A549 treated with DMSO at 1 μM for 4 hours (cell line): ENCODE results near the gene TMA7. TPM values are rescaled to one million over a fixed set of nuclear protein-coding genes. Genes with fewer than 3 reads are reported as not detected.

Experiments used
- total RNA-seq: library from RNA; stranded (reverse); fragments of 200-300 nt; extraction: Qiagen RNA extraction; gene quantifications from 5 replicates; pipeline ENCODE4 v1.2.3, GENCODE V29; 2022; ENCODE audit warnings: low read depth

TMA7 gene
- 277 to 368 TPM (median 288 TPM) in 5 replicates for total RNA-seq

GRCh38 chr3:48439820-48440589 is at the start of gene TMA7, which contains the start of gene CCDC51:
TMA7 (plus strand) TSS chr3:48440257; CDS start chr3:48440297, 40 bp downstream.
CCDC51 (minus strand) TSS chr3:48440119; CDS start chr3:48435128, 4,991 bp downstream.

GRCh38 chr3:48429960-48430707 is 9.9 kb upstream of the TMA7 start, which contains the start of gene PLXNB1:
PLXNB1 (minus strand) TSS chr3:48430086; CDS start chr3:48424611, 5,475 bp downstream.

GRCh38 chr3:48446425-48447193 is 6.6 kb downstream of the TMA7 start, which contains the start of gene ATRIP:
ATRIP (plus strand) TSS chr3:48446737; CDS start chr3:48446846, 109 bp downstream.

Other genes starting within 250 kb of the TMA7 start
- not detected in 5 replicates for gene CAMP, start 216.8 kb upstream of the TMA7 start, total RNA-seq
- 2.6 to 2.9 TPM (median 2.7 TPM) in 5 replicates for gene ZNF589, start 199.2 kb upstream of the TMA7 start, total RNA-seq
- 23.1 to 30.2 TPM (median 23.6 TPM) in 5 replicates for gene NME6, start 138.9 kb upstream of the TMA7 start, total RNA-seq
- not detected in 5 replicates for gene SPINK8, start 106.6 kb upstream of the TMA7 start, total RNA-seq
- not detected in 5 replicates for gene FBXW12, start 68.0 kb upstream of the TMA7 start, total RNA-seq
- gene PLXNB1, start 10.2 kb upstream of the TMA7 start, total RNA-seq = 13.2 to 15.8 TPM (median 15.1 TPM) in 5 replicates
- gene CCDC51, start 138 bp upstream of the TMA7 start, total RNA-seq = 25.1 to 28.0 TPM (median 27.4 TPM) in 5 replicates
- 7.3 to 9.8 TPM (median 9.4 TPM) in 5 replicates for gene ATRIP, start 6.5 kb downstream of the TMA7 start, total RNA-seq
- gene SHISA5, start 63.9 kb downstream of the TMA7 start, total RNA-seq = 112 to 141 TPM (median 121 TPM) in 5 replicates
- 15.6 to 24.2 TPM (median 17.2 TPM) in 5 replicates for gene PFKFB4, start 116.5 kb downstream of the TMA7 start, total RNA-seq
- 8.8 to 14.2 TPM (median 10.2 TPM) in 5 replicates for gene UCN2, start 123.5 kb downstream of the TMA7 start, total RNA-seq
- gene COL7A1, start 155.1 kb downstream of the TMA7 start, total RNA-seq = 139 to 257 TPM (median 204 TPM) in 5 replicates
- 171 to 237 TPM (median 183 TPM) in 5 replicates for gene UQCRC1, start 169.4 kb downstream of the TMA7 start, total RNA-seq
- not detected in 5 replicates for gene TMEM89, start 181.5 kb downstream of the TMA7 start, total RNA-seq
- 14.4 to 19.9 TPM (median 19.4 TPM) in 5 replicates for gene SLC26A6, start 195.2 kb downstream of the TMA7 start, total RNA-seq
- 3.7 to 5.5 TPM (median 4.5 TPM) in 5 replicates for gene CELSR3, start 222.6 kb downstream of the TMA7 start, total RNA-seq
- 6.6 to 10.6 TPM (median 9.0 TPM) in 5 replicates for gene NCKIPSD, start 245.7 kb downstream of the TMA7 start, total RNA-seq